LNCaP clone FGC (cell line): ENCODE results near the gene GIT2.

Experiments used
- DNase-seq: peaks from one replicate; pipeline ENCODE4 v3.0.0-alpha.2; 2011; ENCODE audit warnings: low read depth
- H3K4me3 ChIP-seq: 2 replicates; pipeline ENCODE4 v1.5.1; 2011; ENCODE audit warnings: mild to moderate bottlenecking, low read depth, low read length, control low read depth
- CTCF ChIP-seq: IDR thresholded peaks from 2 replicates; pipeline ENCODE4 v1.5.1; 2012; ENCODE audit warnings: mild to moderate bottlenecking; ENCODE audit not compliant: control insufficient read depth, insufficient read depth; ENCODE audit errors: extremely low read depth

Gene GIT2

GRCh38 chr12:109959411-109960093 is 36.6 kb downstream of the GIT2 start:
- H3K4me3 ChIP-seq = no peak overlapping the region

GRCh38 chr12:109958374-109958773 is 37.8 kb downstream of the GIT2 start:
- H3K4me3 ChIP-seq = no peak overlapping the region
- TF ChIP-seq CTCF = no peak
- peak; percentile 51 for DNase-seq

More at GRCh38 chr12:109959411-109960093, 36.6 kb downstream of the GIT2 start:
- DNase-seq = no peak
- no peak for TF ChIP-seq CTCF

GRCh38 chr12:109953656-109954055 is 42.5 kb downstream of the GIT2 start:
- H3K4me3 ChIP-seq = no peak overlapping the region
- no peak for DNase-seq
- TF ChIP-seq CTCF = no peak

GRCh38 chr12:109952873-109953272 is 43.3 kb downstream of the GIT2 start:
- no peak for TF ChIP-seq CTCF
- DNase-seq = no peak
- no peak overlapping the region for H3K4me3 ChIP-seq

- no peak for TF ChIP-seq CTCF
- H3K4me3 ChIP-seq = no peak overlapping the region
- DNase-seq = no peak
Measured at GRCh38 chr12:109952160-109952858, 43.9 kb downstream of the GIT2 start.

- no peak overlapping the region for H3K4me3 ChIP-seq
- TF ChIP-seq CTCF = no peak
- no peak for DNase-seq
Measured at GRCh38 chr12:109951751-109952150, 44.4 kb downstream of the GIT2 start.
